OCI-LY7 (cell line): ENCODE results near the gene ELMO1.

Experiments used
- CTCF ChIP-seq: fragments of 200-600 bp; sonication (generic); conservative IDR thresholded peaks from 2 replicates; pipeline ENCODE4 v1.5.1; 2014; ENCODE audit warnings: mild to moderate bottlenecking, antibody characterized with exemption, low read length, moderate library complexity, mixed read lengths
- EZH2phosphoT487 ChIP-seq: fragments of 200-600 bp; sonication (generic); IDR thresholded peaks from 2 replicates; pipeline ENCODE4 v1.6.1; 2018; ENCODE audit warnings: low read depth, borderline replicate concordance, mild to moderate bottlenecking, mixed run types, antibody characterized with exemption, low read length, moderate library complexity, mixed read lengths

- TF ChIP-seq EZH2phosphoT487 (no peak), CTCF (no peak)
These were observed 358.7 kb downstream of the ELMO1 start for GRCh38 chr7:37089972-37090371.
